SU-DHL-6 (cell line): ENCODE measurements around the gene WDR38.

Source experiments
- CTCF ChIP-seq: fragments of 200-600 bp; sonication (generic); IDR thresholded peaks from one replicate; pipeline ENCODE4 v1.5.1; 2017; ENCODE audit warnings: antibody characterized with exemption, mild to moderate bottlenecking, low read length, moderate library complexity; ENCODE audit not compliant: insufficient read depth, poor library complexity, severe bottlenecking
- EZH2phosphoT487 ChIP-seq: fragments of 200-600 bp; sonication (generic), shearing (Covaris generic); conservative IDR thresholded peaks from 2 replicates; pipeline ENCODE4 v1.6.1; 2018; ENCODE audit warnings: mild to moderate bottlenecking, antibody characterized with exemption, low read length, moderate library complexity, mixed read lengths

GRCh38 chr9:124894741-124895170, 41.5 kb downstream of the WDR38 start:
- TF ChIP-seq CTCF (peak; percentile 43), EZH2phosphoT487 (no peak)
